ENCODE results near the gene CEPT1.

Gene CEPT1

DNA sequence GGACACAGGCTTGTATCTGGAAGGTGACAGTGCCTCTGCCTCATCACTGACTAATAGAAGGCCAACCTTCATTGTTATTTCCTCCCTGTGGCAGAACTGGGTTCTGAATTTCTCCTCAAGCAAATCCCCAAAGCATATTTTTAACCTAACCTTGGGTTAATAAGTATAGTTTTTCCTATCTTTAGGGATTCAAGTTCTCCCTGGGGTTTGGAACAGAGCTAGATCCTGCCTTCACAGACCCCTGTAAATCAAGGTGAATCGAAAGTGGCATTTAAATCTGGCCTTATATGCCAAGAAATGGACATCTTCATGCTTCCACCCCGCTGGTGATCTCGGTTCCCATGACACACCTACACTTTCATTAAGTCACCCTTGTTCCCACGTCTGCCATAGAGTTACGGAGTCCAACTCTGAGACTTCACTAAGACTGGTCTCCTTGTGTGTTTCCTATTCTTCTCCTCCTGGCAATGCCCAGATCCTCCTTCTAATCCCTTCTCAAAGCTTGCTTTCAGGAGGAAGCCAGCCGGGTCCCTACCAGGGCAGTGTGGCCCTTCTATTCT lies 83.2 kb downstream of the CEPT1 start:
- peak overlapping the region; percentile 100 for H3K27ac ChIP-seq (ENCODE audit: low read depth, low read length, poor library complexity, severe bottlenecking)
- H3F3A ChIP-seq (ENCODE audit: insufficient read depth, low read length): peaks cover 17% of the 10 kb centered on the region; the same call in 1 of the 2 replicates
- H3K4me2 ChIP-seq (ENCODE audit: low read length): peak overlapping the region; percentile 36
- no peak overlapping the region for H3K4me3 ChIP-seq (ENCODE audit: low read depth, low read length, poor library complexity, severe bottlenecking)
- H3K9me3 ChIP-seq (ENCODE audit: low read length): no peaks in the 10 kb centered on the region
- no peaks in the 10 kb centered on the region for H3K9me2 ChIP-seq (ENCODE audit: low read depth, low read length)
- H3K4me1 ChIP-seq (ENCODE audit: insufficient read depth, low read length, severe bottlenecking): peaks cover 99% of the 10 kb centered on the region
- no peak overlapping the region for H2AFZ ChIP-seq (ENCODE audit: low read length)
- no peak for TF ChIP-seq EZH2 (IDR thresholded peaks at IDR 0.05; ENCODE audit: borderline replicate concordance, low read length)
- no peaks in the 10 kb centered on the region for H4K20me1 ChIP-seq (ENCODE audit: insufficient read depth, low read length)
- no peaks in the 10 kb centered on the region for H3K27me3 ChIP-seq (ENCODE audit: insufficient read depth, low read length)
- peak overlapping the region; percentile 55 for H3K9ac ChIP-seq (ENCODE audit: low read length)
- H3K36me3 ChIP-seq (ENCODE audit: insufficient read depth, low read length): no peaks in the 10 kb centered on the region
- H3K79me2 ChIP-seq (ENCODE audit: insufficient read depth, low read length): no peaks in the 10 kb centered on the region

DNA sequence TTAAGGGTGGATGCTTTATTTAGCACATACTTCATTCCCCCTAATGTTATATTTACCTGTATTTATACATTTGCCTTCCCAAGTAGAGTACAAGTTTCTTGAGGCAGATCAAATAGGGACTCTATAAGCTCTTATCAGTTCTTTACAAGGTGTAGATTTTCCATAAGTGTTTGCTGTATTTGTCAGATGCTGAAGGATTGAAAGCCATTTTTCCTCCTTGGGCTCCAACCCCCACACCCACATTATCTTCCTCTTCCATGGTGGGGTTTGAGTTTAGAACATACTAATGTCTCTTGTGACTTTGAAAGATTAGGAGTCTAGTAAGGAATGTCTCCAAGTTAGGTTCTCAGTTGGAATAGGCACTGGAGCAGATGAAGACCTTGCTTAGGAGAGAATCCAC lies 85.1 kb downstream of the CEPT1 start:
- Histone ChIP-seq H3K79me2 (ENCODE audit: insufficient read depth, low read length) (peaks cover 6% of the 10 kb centered on the region), H3K9me2 (ENCODE audit: low read depth, low read length) (no peaks in the 10 kb centered on the region), H4K20me1 (ENCODE audit: insufficient read depth, low read length) (no peaks in the 10 kb centered on the region), H3K4me2 (ENCODE audit: low read length) (peak overlapping the region; percentile 66), H2AFZ (ENCODE audit: low read length) (no peak overlapping the region), H3K9me3 (ENCODE audit: low read length) (no peaks in the 10 kb centered on the region), H3F3A (ENCODE audit: insufficient read depth, low read length) (peaks cover 10% of the 10 kb centered on the region; the same call in 1 of the 2 replicates), H3K9ac (ENCODE audit: low read length) (peak overlapping the region; percentile 69), H3K4me3 (ENCODE audit: low read depth, low read length, poor library complexity, severe bottlenecking) (peak overlapping the region; percentile 36), H3K36me3 (ENCODE audit: insufficient read depth, low read length) (peaks cover 4% of the 10 kb centered on the region; the same call in 1 of the 2 replicates), H3K27me3 (ENCODE audit: insufficient read depth, low read length) (no peaks in the 10 kb centered on the region), H3K4me1 (ENCODE audit: insufficient read depth, low read length, severe bottlenecking) (peaks cover 96% of the 10 kb centered on the region), H3K27ac (ENCODE audit: low read depth, low read length, poor library complexity, severe bottlenecking) (peak overlapping the region; percentile 100)
- no peak for TF ChIP-seq EZH2 (IDR thresholded peaks at IDR 0.05; ENCODE audit: borderline replicate concordance, low read length)
- TF ChIP-seq, protein P1, sequence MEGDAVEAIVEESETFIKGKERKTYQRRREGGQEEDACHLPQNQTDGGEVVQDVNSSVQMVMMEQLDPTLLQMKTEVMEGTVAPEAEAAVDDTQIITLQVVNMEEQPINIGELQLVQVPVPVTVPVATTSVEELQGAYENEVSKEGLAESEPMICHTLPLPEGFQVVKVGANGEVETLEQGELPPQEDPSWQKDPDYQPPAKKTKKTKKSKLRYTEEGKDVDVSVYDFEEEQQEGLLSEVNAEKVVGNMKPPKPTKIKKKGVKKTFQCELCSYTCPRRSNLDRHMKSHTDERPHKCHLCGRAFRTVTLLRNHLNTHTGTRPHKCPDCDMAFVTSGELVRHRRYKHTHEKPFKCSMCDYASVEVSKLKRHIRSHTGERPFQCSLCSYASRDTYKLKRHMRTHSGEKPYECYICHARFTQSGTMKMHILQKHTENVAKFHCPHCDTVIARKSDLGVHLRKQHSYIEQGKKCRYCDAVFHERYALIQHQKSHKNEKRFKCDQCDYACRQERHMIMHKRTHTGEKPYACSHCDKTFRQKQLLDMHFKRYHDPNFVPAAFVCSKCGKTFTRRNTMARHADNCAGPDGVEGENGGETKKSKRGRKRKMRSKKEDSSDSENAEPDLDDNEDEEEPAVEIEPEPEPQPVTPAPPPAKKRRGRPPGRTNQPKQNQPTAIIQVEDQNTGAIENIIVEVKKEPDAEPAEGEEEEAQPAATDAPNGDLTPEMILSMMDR (IDR thresholded peaks at IDR 0.05; ENCODE audit: low read length): no peak

DNA sequence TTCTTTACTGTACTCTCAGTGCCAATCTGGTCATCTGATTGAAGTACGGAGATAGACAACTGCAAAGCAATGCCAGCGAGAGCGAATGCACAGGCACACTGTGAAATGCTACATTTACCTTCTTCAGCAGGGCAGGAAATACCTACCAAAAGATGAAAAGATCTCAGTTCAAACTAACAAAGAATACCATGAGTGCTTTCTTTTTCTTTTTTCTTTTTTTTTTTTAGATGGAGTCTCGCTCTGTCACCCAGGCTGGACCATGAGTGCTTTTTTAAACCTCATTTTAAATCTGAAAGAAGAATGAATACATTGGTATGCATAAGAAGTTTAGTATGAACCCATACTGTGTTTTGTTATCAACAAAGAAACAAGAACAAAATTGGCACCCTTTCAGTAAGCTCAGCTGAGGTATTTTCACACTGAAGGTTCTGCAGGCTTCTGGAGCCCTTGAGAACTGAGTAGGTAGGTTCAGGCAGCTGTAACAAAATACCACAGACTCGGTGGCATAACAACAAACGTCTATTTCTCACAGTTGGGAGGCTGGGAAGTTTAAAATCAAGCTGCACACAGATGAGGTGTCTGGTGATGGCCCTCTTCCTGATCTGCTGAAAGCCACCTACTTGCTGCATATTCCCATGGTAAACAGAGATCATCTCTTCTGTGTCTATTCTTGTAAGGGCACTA lies 85.8 kb downstream of the CEPT1 start:
- H3K9me2 ChIP-seq (ENCODE audit: low read depth, low read length): no peaks in the 10 kb centered on the region
- H3F3A ChIP-seq (ENCODE audit: insufficient read depth, low read length): peaks cover 10% of the 10 kb centered on the region; the same call in 1 of the 2 replicates
- no peak overlapping the region for H2AFZ ChIP-seq (ENCODE audit: low read length)
- no peaks in the 10 kb centered on the region for H3K9me3 ChIP-seq (ENCODE audit: low read length)
- H3K27me3 ChIP-seq (ENCODE audit: insufficient read depth, low read length): no peaks in the 10 kb centered on the region
- H3K36me3 ChIP-seq (ENCODE audit: insufficient read depth, low read length): peaks cover 12% of the 10 kb centered on the region; the same call in 1 of the 2 replicates
- H3K79me2 ChIP-seq (ENCODE audit: insufficient read depth, low read length): peaks cover 13% of the 10 kb centered on the region
- peaks cover 96% of the 10 kb centered on the region for H3K4me1 ChIP-seq (ENCODE audit: insufficient read depth, low read length, severe bottlenecking)
- peak overlapping the region; percentile 69 for H3K9ac ChIP-seq (ENCODE audit: low read length)
- peak overlapping the region; percentile 66 for H3K4me2 ChIP-seq (ENCODE audit: low read length)
- H3K4me3 ChIP-seq (ENCODE audit: low read depth, low read length, poor library complexity, severe bottlenecking): peak overlapping the region; percentile 36
- TF ChIP-seq, protein P1 (IDR thresholded peaks at IDR 0.05; ENCODE audit: low read length): no peak
- no peak for TF ChIP-seq EZH2 (IDR thresholded peaks at IDR 0.05; ENCODE audit: borderline replicate concordance, low read length)
- H4K20me1 ChIP-seq (ENCODE audit: insufficient read depth, low read length): no peaks in the 10 kb centered on the region
- peak overlapping the region; percentile 100 for H3K27ac ChIP-seq (ENCODE audit: low read depth, low read length, poor library complexity, severe bottlenecking)
